Stimulated activated CD8-positive, alpha-beta memory T cell treated with anti-CD3 and anti-CD28 coated beads, Interleukin-12 subunit alpha, Interleukin-12 subunit beta, amount 100 ng/mL, for 4 hours (primary cell): ENCODE measurements around the gene REST.
"Not testable (repeated sequence)": the region's sequence is repeated elsewhere in the genome, so short reads cannot be mapped to it uniquely, and the experiment has no call there.

Experiments
- DNase-seq: peaks from one replicate; pipeline ENCODE4 v3.0.0-alpha.2; 2020; ENCODE audit warnings: low read depth

Gene REST, protein sequence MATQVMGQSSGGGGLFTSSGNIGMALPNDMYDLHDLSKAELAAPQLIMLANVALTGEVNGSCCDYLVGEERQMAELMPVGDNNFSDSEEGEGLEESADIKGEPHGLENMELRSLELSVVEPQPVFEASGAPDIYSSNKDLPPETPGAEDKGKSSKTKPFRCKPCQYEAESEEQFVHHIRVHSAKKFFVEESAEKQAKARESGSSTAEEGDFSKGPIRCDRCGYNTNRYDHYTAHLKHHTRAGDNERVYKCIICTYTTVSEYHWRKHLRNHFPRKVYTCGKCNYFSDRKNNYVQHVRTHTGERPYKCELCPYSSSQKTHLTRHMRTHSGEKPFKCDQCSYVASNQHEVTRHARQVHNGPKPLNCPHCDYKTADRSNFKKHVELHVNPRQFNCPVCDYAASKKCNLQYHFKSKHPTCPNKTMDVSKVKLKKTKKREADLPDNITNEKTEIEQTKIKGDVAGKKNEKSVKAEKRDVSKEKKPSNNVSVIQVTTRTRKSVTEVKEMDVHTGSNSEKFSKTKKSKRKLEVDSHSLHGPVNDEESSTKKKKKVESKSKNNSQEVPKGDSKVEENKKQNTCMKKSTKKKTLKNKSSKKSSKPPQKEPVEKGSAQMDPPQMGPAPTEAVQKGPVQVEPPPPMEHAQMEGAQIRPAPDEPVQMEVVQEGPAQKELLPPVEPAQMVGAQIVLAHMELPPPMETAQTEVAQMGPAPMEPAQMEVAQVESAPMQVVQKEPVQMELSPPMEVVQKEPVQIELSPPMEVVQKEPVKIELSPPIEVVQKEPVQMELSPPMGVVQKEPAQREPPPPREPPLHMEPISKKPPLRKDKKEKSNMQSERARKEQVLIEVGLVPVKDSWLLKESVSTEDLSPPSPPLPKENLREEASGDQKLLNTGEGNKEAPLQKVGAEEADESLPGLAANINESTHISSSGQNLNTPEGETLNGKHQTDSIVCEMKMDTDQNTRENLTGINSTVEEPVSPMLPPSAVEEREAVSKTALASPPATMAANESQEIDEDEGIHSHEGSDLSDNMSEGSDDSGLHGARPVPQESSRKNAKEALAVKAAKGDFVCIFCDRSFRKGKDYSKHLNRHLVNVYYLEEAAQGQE

GRCh38 chr4:56907489-56908205 is at the start of gene REST:
Gene REST (plus strand): TSS chr4:56907900. CDS start chr4:56910639, 2,739 bp downstream.
- peak; percentile 77 for DNase-seq

DNA sequence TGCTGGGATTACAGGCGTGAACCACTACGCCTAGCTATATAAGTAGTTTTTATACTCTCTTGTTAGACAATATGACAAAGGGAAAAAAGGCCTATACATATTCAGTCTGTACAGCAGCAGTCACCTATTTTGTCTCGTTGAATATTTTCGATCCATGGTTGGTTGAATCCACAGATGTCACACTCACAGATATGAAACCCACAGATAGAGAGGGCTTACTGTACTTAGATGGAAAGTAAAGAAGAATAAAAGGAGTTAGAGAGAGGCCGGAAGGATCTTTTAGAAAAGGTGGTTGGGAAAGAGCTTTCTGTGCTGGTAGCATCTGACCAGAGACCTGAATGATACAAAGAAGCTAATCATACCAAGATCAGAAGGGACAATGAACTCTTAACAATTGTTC is 47.9 kb upstream of the REST start:
- DNase-seq = no peak

DNA sequence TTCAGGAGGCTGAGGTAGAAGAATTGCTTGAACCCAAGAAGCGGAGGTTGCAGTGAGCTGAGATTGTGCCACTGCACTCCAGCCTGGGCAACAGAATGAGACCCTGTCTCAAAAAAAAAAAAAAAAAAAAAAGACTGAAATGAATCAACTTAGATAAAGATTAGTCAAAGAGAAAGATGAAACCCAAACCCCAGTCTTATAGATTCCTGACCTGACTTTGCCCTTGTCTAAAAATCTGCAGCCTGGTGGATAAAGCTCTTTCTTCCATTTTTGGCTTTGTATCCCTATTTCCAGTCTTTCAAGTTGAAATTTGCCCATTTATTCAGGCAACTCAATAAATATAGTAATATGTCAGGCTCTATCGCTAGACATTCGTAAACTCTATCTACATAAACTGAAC is 46.9 kb upstream of the REST start:
- DNase-seq = no peak

DNA sequence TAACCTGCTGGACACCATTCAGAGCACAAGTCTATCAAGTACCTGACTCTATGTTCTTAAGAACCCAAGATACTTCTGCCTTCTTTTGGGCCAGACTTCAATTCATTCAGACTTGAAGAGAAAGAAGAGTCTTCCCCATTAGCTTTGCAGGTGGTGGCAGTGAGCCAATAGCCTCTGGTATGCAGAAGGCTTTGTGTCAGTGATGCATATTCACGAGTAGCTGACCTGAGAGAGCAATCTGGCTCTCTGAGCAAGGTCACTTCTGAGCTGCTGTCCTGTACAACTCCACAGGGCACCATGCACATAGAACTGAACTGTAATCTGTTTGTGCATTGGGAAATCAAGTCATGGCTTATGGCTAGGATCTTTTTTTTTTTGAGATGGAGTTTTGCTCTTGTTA is 46.3 kb upstream of the REST start:
- no peak for DNase-seq

DNA sequence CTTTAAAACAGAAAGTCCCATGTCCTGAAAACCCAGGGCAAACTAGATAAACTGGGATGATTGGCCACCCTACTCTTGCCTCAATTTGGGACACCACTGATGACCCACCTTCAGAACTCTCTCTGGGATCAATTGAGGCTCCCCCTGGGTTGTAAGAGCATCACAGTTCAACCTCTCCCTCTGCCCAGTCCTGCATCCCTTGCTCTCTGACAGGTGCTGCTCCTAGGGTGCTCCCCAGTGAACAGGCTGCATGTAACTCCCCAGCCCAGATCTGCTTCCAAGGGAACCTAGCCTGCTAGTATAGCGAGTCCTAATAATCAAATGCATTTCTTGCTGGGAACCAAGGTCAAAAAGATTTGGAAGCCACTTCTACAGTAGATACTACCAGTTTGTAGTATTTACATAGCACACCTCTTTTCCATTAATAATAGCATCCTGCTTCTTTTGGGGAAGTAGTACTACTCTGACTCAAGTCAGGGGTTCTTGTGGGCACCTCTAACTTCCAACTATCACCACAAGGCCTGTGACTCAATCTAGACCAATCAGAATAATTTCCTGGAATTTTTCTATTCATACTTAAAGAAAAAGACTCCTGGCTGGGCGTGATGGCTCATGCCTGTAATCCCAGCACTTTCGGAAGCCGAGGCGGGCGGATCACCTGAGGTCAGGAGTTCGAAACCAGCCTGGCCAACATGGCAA is 44.1 kb upstream of the REST start:
- DNase-seq = no peak

GRCh38 chr4:56870946-56871345 is 36.8 kb upstream of the REST start:
- no peak for DNase-seq

- no peak for DNase-seq
These were observed 36.3 kb upstream of the REST start for GRCh38 chr4:56871371-56871866.

GRCh38 chr4:56874166-56874565 is 33.5 kb upstream of the REST start:
- DNase-seq = no peak

GRCh38 chr4:56874923-56875322 is 32.8 kb upstream of the REST start:
- DNase-seq = no peak

DNA sequence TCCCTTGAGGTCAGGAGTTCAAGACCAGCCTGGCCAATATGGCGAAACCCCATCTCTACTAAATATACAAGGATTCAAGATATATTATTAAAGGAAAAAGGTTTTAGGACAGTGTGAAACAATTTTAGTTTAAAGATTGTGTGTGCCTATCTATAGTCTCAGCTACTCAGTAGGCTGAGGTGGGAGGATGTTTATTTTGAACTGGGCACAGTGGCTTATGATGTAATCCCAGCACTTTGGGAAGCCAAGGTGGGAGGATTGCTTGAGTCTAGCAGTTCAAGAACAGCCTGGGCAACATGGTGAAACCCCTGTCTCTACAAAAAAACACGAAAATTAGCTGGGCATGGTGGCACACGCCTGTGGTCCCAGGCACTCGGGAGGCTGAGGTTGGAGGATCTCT is 31.4 kb upstream of the REST start:
- no peak for DNase-seq

DNA sequence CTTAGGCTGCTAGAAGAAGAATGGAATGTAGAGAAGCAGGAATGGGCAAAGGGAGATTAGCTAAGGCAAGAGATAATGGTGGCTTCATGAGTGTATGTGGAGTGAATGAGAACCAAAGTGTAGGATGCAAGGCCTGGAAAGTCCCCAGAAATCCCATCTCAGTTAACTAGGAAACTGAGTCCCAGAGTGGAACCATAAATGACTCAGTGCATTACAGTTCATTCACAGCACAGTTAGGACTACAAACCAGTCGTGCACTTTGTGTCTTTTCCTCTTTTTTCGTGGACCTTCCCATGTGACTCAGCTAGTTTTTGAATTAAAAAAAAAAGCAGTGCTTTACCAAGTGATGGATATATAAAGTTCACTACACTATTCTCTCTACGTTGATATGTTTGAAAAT is 27.7 kb upstream of the REST start:
- DNase-seq = no peak

GRCh38 chr4:56880572-56880971 is 27.1 kb upstream of the REST start:
- no peak for DNase-seq

DNA sequence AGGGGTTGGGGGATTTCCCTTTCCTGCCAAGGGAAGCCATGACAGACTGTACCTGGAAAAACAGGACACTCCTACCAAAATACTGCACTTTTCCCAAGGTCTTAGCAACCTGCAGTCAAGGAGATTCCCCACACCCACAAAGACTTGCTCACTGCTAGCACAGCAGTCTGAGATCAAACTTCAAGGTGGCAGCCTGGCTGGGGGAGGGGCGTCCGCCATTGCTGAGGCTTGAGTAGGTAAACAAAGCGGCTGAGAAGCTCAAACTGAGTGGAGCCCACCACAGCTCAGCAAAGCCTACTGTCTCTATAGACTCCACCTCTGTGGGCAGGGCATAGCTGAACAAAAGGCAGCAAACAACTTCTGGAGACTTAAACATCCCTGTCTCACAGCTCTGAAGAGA is 23.2 kb upstream of the REST start:
- DNase-seq = not testable (repeated sequence)

GRCh38 chr4:56892691-56893090 is 15.0 kb upstream of the REST start:
- DNase-seq = no peak

- not testable (repeated sequence) for DNase-seq
These were observed 9.9 kb upstream of the REST start for GRCh38 chr4:56897842-56898241.

GRCh38 chr4:56900186-56900585 is 7.5 kb upstream of the REST start:
- DNase-seq = not testable (repeated sequence)

GRCh38 chr4:56902703-56903102 is 5.0 kb upstream of the REST start:
- DNase-seq = no peak

GRCh38 chr4:56905796-56906195 is 1.9 kb upstream of the REST start:
- no peak for DNase-seq

GRCh38 chr4:56906489-56907393 is 959 bp upstream of the REST start:
- DNase-seq = no peak
